CMK (cell line): Measurements from ENCODE around the gene P2RX6.
"Not testable (repeated sequence)": the region's sequence is repeated elsewhere in the genome, so short reads cannot be mapped to it uniquely, and the experiment has no call there.

Source experiments
- DNase-seq: peaks from one replicate; pipeline ENCODE4 v3.0.0-alpha.2; 2010; ENCODE audit warnings: low read depth

P2RX6 gene

GRCh38 chr22:20994128-20994901 is 20.6 kb upstream of the P2RX6 start:
- no peak for DNase-seq

GRCh38 chr22:20994902-20995241 is 20.1 kb upstream of the P2RX6 start:
- DNase-seq, result no peak

GRCh38 chr22:20995329-20996030 is 19.5 kb upstream of the P2RX6 start:
- DNase-seq, result no peak

- DNase-seq, result no peak
Measured at GRCh38 chr22:20996031-20996410, 18.9 kb upstream of the P2RX6 start.

- DNase-seq, result no peak
Measured at GRCh38 chr22:20996598-20997535, 18.1 kb upstream of the P2RX6 start.

GRCh38 chr22:20997536-20998257 is 17.3 kb upstream of the P2RX6 start:
- no peak for DNase-seq

GRCh38 chr22:20998411-20999336 is 16.3 kb upstream of the P2RX6 start:
- DNase-seq, result no peak

GRCh38 chr22:20999350-21000206 is 15.4 kb upstream of the P2RX6 start:
- DNase-seq, result no peak

- no peak for DNase-seq
Measured at GRCh38 chr22:21000207-21000986, 14.6 kb upstream of the P2RX6 start.

GRCh38 chr22:21000987-21001600 is 13.9 kb upstream of the P2RX6 start:
- DNase-seq, result no peak

GRCh38 chr22:21001601-21002325 is 13.2 kb upstream of the P2RX6 start, which contains the start of gene THAP7:
TSS of gene THAP7 (minus strand) at chr22:21002118. CDS start at chr22:21001911, 207 bp downstream.
- DNase-seq, result peak; percentile 96

GRCh38 chr22:21003782-21004181 is 11.2 kb upstream of the P2RX6 start:
- DNase-seq, result no peak

- not testable (repeated sequence) for DNase-seq
Measured at GRCh38 chr22:21009208-21009607, 5.8 kb upstream of the P2RX6 start.

- DNase-seq, result no peak
Measured at GRCh38 chr22:21009638-21010425, 5.1 kb upstream of the P2RX6 start.

GRCh38 chr22:21010426-21011113 is 4.4 kb upstream of the P2RX6 start:
- no peak for DNase-seq
